OCI-LY3 (cell line): Measurements from ENCODE around the gene OPRL1.

Experiments
- CTCF ChIP-seq: fragments of 200-600, 300-600 bp; sonication (generic); IDR thresholded peaks from 2 replicates; pipeline ENCODE4 v1.5.1; 2014; ENCODE audit warnings: antibody characterized with exemption, low read length, low read depth
- EZH2phosphoT487 ChIP-seq: fragments of 200-600 bp; shearing (Covaris generic); IDR thresholded peaks from 2 replicates; pipeline ENCODE4 v1.6.1; 2018; ENCODE audit warnings: antibody characterized with exemption, mixed run types, low read depth

DNA sequence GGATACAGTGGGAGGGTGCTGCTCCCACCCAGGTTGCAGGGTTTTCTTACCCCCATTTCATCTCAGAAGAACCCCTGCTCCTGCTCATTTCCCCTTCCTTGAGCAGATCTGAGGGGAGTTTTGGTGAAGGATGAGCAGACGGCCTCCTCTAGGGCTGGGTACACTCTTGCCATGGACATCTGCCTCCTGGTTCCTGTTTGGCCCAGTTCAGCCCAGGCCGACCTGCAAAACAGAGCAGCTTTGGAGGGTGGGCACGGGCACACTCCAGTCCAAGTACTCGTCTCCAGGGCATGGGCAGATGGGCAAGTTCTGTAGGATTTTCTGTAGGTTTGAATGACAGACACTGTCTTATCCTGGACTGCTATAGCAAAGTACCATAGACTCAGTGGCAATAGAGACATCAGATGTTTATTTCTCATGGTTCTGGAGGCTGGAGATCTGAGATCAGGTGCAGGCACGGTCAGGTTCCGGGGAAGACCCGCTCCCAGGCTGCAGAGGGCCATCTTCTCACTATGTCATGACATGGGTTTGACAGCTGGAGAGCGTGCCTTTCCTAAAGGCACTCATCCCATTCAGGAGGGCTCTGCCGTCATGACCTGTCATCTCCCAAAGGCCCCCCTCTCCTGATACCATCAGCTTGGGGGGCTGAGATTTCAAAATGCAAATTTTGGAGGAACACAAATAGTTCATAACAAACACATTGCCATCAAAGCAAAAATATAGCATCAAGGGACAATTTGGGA lies 21.2 kb downstream of the OPRL1 start:
- TF ChIP-seq CTCF = no peak
- TF ChIP-seq EZH2phosphoT487 = no peak
